ENCODE measurements around the gene SIMC1. TPM values are rescaled to one million over a fixed set of nuclear protein-coding genes. Genes with fewer than 3 reads are reported as not detected.

The SIMC1 gene
- total RNA-seq, 1 donor from 2014 or later: 17.4 TPM

DNA sequence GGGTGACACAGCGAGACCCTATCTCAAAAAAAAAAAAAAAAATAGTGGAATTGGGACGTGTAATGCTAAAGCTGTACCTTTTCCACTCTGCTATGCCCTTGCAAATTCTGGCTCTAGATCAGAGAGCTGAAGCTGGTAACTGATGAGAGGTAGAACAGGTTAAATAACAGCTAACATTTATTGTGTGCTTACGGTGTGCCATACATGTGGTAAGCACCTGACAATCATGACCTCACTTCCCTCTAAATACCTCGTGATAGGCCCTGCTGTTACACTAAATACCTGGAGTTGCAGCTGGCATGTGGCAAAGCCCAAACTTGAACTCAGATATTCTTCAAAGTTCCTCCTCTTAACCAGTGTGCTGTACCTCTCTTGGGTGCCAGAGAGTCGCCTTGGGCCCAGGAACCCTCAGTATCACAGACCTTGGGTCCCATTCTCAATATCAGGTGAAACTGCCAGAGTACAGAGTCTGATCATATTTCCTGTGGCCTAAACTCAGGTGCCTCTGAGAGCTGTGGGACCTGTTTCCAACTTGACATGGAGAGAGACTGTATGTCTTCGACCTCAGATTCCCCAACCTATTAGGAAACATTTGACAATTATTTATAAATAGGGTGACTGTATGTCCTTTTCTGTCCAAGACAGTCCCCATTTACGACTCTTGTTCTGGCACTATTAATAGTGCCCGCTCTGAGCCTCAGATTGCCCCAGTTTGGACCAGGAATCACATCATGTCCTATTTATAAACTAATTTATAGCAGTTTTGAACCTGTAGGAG lies 131.9 kb downstream of the SIMC1 start:
- no peaks in the 10 kb centered on the region for H3K27me3 ChIP-seq
- no peak overlapping the region for H3K4me3 ChIP-seq
- H3K36me3 ChIP-seq: peaks cover 0 to 27% of the 10 kb centered on the region in 2 donors
- H3K27ac ChIP-seq: no peak overlapping the region
- H3K4me1 ChIP-seq: peaks cover 8% of the 10 kb centered on the region
- intact Hi-C loops (cut with DNase I): no loop called here
- no peak for DNase-seq (ENCODE audit: extremely low spot score in 2 of 2)
- TF ChIP-seq, protein P1, sequence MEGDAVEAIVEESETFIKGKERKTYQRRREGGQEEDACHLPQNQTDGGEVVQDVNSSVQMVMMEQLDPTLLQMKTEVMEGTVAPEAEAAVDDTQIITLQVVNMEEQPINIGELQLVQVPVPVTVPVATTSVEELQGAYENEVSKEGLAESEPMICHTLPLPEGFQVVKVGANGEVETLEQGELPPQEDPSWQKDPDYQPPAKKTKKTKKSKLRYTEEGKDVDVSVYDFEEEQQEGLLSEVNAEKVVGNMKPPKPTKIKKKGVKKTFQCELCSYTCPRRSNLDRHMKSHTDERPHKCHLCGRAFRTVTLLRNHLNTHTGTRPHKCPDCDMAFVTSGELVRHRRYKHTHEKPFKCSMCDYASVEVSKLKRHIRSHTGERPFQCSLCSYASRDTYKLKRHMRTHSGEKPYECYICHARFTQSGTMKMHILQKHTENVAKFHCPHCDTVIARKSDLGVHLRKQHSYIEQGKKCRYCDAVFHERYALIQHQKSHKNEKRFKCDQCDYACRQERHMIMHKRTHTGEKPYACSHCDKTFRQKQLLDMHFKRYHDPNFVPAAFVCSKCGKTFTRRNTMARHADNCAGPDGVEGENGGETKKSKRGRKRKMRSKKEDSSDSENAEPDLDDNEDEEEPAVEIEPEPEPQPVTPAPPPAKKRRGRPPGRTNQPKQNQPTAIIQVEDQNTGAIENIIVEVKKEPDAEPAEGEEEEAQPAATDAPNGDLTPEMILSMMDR (IDR thresholded peaks at IDR 0.05): no peak
- no peak for TF ChIP-seq POLR2A (IDR thresholded peaks at IDR 0.05)
- no peak for TF ChIP-seq POLR2AphosphoS5 (IDR thresholded peaks at IDR 0.05; ENCODE audit: insufficient read depth in 1 of 2, low read depth in 1 of 2)
- no peaks in the 10 kb centered on the region for H3K9me3 ChIP-seq

DNA sequence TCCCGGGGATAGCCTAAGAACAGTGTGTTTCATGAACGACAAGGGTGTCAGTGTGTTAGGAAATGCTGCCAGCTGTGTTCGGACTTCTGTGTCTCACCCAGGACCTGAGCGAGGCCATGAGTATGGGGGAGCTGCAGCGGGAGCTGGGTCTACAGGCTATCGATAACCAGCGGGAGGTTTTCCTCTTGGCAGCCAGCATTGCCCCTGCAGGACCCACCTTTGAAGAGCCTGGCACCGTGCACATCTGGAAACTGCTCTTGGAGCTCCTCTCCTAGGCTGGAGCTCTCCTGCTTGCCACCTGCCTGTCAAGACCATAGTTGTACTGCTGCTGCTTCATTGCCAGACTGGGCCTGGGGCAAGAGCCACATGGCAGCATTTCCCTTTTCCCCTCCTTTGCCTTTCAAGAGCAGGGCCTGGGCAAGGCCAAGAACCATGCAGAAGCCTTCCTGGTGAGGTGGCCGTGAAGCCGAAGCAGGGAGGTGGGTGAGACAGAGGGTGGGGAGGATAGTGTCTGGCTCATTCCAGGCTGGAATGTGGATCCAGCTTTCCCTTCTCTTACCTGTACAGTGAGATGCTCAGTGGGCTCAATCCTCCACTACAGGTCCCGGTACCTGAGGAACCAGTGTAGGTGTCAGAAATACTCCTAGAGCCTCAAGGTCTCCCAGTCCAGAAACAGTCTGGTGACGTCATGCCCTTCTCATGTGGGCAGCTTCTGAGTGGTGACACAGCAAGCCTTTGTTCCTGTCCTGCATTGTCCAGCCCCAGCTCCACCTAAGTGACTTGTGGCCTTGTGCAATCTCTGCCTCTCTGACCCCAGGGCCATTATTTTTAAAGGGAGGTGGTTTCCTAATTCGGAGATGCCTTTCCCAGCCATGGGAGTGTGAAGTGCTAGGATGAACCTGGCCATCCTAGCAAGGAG lies 133.7 kb downstream of the SIMC1 start:
- TF ChIP-seq, protein P1 (IDR thresholded peaks at IDR 0.05): no peak
- TF ChIP-seq POLR2A (IDR thresholded peaks at IDR 0.05) (no peak), POLR2AphosphoS5 (IDR thresholded peaks at IDR 0.05; ENCODE audit: insufficient read depth in 1 of 2, low read depth in 1 of 2) (no peak)
- Histone ChIP-seq H3K4me1 (no peaks in the 10 kb centered on the region), H3K27me3 (no peaks in the 10 kb centered on the region), H3K4me3 (no peak overlapping the region), H3K36me3 (peaks cover 0 to 27% of the 10 kb centered on the region in 2 donors), H3K27ac (no peak overlapping the region), H3K9me3 (no peaks in the 10 kb centered on the region)
- no peak for DNase-seq (ENCODE audit: extremely low spot score in 2 of 2)
- intact Hi-C loops (cut with DNase I): no loop called here

DNA sequence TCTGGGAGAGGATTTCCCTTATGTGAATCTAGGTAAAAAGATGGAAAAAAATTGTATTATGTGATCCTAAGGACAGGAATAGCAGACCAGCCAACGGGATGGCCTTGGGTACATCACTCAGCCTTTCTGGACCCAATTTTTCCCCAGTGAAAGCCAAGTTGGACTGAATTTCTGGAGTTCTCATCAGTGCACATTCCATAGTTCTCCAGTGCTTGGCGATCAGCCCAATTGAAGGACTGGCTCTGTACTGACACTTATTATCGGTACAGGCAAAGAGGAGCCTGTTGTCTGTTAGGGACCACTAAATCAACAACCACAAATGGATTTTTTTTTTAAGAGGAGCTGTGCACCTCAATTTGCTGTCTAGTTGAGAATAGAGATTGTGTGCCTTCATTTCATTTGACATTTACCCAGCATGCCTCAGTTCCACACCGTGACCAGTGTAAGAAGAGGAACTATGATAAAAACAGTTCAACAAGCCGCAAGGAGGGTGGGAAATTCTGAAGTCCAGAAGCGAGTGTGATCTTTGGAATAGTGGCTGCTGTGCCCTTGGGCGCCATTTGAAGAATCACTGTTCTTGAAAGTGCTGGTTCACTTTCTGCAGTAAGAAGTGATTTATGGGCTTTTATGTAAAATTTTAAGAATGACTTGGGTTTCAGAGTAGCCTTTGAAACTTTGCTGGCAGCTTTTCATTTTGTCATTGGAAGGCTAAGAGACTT lies 135.0 kb downstream of the SIMC1 start:
- intact Hi-C loops (cut with DNase I): no loop called here
- Histone ChIP-seq H3K4me1 (no peaks in the 10 kb centered on the region), H3K27me3 (no peaks in the 10 kb centered on the region), H3K9me3 (no peaks in the 10 kb centered on the region), H3K4me3 (no peak overlapping the region), H3K27ac (no peak overlapping the region), H3K36me3 (peaks cover 0 to 20% of the 10 kb centered on the region in 2 donors)
- no peak for TF ChIP-seq POLR2AphosphoS5 (IDR thresholded peaks at IDR 0.05; ENCODE audit: insufficient read depth in 1 of 2, low read depth in 1 of 2)
- TF ChIP-seq, protein P1 (IDR thresholded peaks at IDR 0.05): no peak
- no peak for TF ChIP-seq POLR2A (IDR thresholded peaks at IDR 0.05)
- no peak for DNase-seq (ENCODE audit: extremely low spot score in 2 of 2)

DNA sequence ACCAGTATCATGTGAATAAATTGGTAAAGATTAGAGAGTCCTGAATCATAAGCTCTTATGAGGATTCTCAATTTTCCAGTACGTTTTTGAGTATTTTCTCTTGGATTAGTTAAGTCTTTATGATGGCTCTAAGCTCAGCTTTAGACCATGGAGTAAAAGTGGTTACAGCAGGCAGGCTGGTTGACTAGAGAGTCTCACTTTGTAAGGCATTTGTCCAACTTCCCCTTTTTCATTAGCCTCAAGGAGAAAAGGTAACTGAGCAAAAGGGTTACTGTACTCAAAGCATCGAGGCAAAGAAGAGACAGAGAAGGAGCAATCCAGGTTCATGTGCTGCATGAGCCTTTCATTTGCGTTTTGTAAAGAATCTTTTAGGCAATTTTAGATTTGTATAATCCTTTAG lies 141.7 kb downstream of the SIMC1 start:
- Histone ChIP-seq H3K9me3 (no peaks in the 10 kb centered on the region), H3K27me3 (no peaks in the 10 kb centered on the region), H3K27ac (no peak overlapping the region), H3K4me1 (no peaks in the 10 kb centered on the region), H3K36me3 (peaks cover 0 to 30% of the 10 kb centered on the region in 2 donors), H3K4me3 (no peak overlapping the region)
- no peak for DNase-seq (ENCODE audit: extremely low spot score in 2 of 2)
- TF ChIP-seq POLR2A (IDR thresholded peaks at IDR 0.05) (no peak), POLR2AphosphoS5 (IDR thresholded peaks at IDR 0.05; ENCODE audit: insufficient read depth in 1 of 2, low read depth in 1 of 2) (no peak)
- TF ChIP-seq, protein P1 (IDR thresholded peaks at IDR 0.05): no peak
- intact Hi-C loops (cut with DNase I): no loop called here

Data from vagina (tissue), 2 donors.